Peyer's patch (tissue), 4 donors: Measurements from ENCODE around the gene TMEM98.

Experiments used
- CTCF ChIP-seq, 6 experiments: fragments of 450-650 bp in 4 of 6; fragments of 200-600 bp in 2 of 6; sonication (generic) in 1 of 6; IDR thresholded peaks; one replicate each; pipeline ENCODE4 v1.5.1; 2017 to 2019; ENCODE audit warnings: antibody characterized with exemption in 6 of 6, mild to moderate bottlenecking in 3 of 6, moderate library complexity in 1 of 6
- POLR2A ChIP-seq, 2 donors: fragments of 450-650 bp; IDR thresholded peaks; one replicate each; pipeline ENCODE4 v1.5.1; 2017; ENCODE audit warnings: antibody characterized with exemption in 2 of 2, mild to moderate bottlenecking in 2 of 2, moderate library complexity in 2 of 2

DNA sequence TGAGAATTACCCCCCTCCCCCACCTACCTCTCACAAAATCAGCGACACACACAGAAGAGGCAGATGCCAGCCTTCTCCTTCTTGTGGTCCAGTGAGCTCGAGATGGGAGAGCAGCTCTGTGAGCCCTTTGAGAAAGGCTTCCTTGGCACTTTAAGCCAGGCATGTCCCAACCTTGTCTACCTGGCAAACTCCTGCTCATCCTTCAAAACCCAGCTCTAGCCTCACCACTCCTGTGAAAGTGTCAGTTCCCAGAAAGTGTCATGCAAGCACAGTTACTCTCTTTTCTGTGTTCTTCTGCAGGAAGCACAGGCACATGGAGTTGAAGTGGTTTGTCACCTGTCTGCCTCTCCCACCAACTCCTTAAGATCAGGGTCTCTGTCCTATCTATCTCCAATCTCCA is 1.6 kb downstream of the TMEM98 start:
- TF ChIP-seq CTCF (IDR thresholded peaks at IDR 0.05) (no peak), POLR2A (IDR thresholded peaks at IDR 0.05) (no peak)
